ENCODE measurements around the gene THEMIS.
A peak's percentile ranks its signal among the peaks of the same experiment; 100 is the strongest.
"Not testable (repeated sequence)": the region's sequence is repeated elsewhere in the genome, so short reads cannot be mapped to it uniquely, and the experiment has no call there.

Gene THEMIS

DNA sequence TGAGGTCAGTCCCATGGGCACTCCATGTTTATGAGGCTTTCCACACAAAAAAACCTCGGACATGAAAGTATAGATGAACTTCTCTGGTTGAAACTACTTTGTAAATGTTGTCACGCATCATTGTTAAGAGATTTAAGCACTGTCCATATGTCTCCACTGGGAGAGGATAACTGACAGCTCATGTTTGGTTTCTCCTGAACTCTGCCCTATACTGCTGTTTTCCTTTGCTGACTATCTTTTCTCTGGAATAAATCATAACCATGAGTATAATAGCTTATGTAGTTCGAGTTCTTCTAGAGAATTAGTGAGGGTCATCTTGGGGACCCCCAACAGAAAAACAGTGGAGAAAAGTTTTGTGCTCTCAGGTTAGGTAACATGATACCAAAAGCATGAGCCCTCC, 14.3 kb downstream of the THEMIS start:
- Histone ChIP-seq H3K9me3 (ENCODE audit: severe bottlenecking) (no peaks in the 10 kb centered on the region), H3K27me3 (ENCODE audit: insufficient read depth, poor library complexity, severe bottlenecking) (no peaks in the 10 kb centered on the region), H3K27ac (ENCODE audit: poor library complexity, severe bottlenecking) (no peak overlapping the region), H3K4me1 (ENCODE audit: insufficient read depth, poor library complexity, severe bottlenecking) (no peaks in the 10 kb centered on the region), H3K4me3 (ENCODE audit: severe bottlenecking) (no peak overlapping the region), H3K36me3 (ENCODE audit: low read depth) (no peaks in the 10 kb centered on the region)
- TF ChIP-seq, protein P1, sequence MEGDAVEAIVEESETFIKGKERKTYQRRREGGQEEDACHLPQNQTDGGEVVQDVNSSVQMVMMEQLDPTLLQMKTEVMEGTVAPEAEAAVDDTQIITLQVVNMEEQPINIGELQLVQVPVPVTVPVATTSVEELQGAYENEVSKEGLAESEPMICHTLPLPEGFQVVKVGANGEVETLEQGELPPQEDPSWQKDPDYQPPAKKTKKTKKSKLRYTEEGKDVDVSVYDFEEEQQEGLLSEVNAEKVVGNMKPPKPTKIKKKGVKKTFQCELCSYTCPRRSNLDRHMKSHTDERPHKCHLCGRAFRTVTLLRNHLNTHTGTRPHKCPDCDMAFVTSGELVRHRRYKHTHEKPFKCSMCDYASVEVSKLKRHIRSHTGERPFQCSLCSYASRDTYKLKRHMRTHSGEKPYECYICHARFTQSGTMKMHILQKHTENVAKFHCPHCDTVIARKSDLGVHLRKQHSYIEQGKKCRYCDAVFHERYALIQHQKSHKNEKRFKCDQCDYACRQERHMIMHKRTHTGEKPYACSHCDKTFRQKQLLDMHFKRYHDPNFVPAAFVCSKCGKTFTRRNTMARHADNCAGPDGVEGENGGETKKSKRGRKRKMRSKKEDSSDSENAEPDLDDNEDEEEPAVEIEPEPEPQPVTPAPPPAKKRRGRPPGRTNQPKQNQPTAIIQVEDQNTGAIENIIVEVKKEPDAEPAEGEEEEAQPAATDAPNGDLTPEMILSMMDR (IDR thresholded peaks at IDR 0.05; ENCODE audit: poor library complexity, severe bottlenecking) = no peak
- DNase-seq (ENCODE audit: low spot score) = no peak
- no peak for ATAC-seq (ENCODE audit: low read depth)

- DNase-seq (ENCODE audit: low spot score) (no peak), ATAC-seq (ENCODE audit: low read depth) (no peak)
- no peak overlapping the region for H3K27ac ChIP-seq (ENCODE audit: poor library complexity, severe bottlenecking)
- no peaks in the 10 kb centered on the region for H3K27me3 ChIP-seq (ENCODE audit: insufficient read depth, poor library complexity, severe bottlenecking)
- TF ChIP-seq, protein P1 (IDR thresholded peaks at IDR 0.05; ENCODE audit: poor library complexity, severe bottlenecking) = no peak
- H3K36me3 ChIP-seq (ENCODE audit: low read depth) = no peaks in the 10 kb centered on the region
- no peaks in the 10 kb centered on the region for H3K9me3 ChIP-seq (ENCODE audit: severe bottlenecking)
- H3K4me3 ChIP-seq (ENCODE audit: severe bottlenecking) = no peak overlapping the region
- no peaks in the 10 kb centered on the region for H3K4me1 ChIP-seq (ENCODE audit: insufficient read depth, poor library complexity, severe bottlenecking)
Observed at GRCh38 chr6:127884134-127884533, 16.7 kb downstream of the THEMIS start.

DNA sequence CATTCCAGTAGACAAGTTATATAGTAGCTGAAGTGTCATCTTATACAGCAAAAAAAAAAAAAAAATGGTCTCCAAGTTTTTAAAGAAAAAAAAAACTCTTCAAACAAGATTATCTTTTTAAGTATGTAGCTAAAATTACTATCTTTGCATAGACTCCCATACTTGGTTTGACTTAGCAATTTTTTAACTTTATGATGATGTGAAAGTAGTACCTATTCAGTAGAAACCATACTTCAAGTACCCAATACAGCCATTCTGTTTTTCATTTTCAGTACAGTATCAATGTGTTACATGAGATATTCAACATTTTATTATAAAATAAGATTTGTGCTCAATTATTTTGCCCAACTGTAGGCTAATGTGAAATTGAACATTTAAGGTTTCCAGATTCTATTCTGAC, 18.9 kb downstream of the THEMIS start:
- not testable (repeated sequence) for ATAC-seq (ENCODE audit: low read depth); H3K27me3 ChIP-seq (ENCODE audit: insufficient read depth, poor library complexity, severe bottlenecking); H3K36me3 ChIP-seq (ENCODE audit: low read depth); H3K27ac ChIP-seq (ENCODE audit: poor library complexity, severe bottlenecking); H3K9me3 ChIP-seq (ENCODE audit: severe bottlenecking); H3K4me1 ChIP-seq (ENCODE audit: insufficient read depth, poor library complexity, severe bottlenecking); H3K4me3 ChIP-seq (ENCODE audit: severe bottlenecking); DNase-seq (ENCODE audit: low spot score)

DNA sequence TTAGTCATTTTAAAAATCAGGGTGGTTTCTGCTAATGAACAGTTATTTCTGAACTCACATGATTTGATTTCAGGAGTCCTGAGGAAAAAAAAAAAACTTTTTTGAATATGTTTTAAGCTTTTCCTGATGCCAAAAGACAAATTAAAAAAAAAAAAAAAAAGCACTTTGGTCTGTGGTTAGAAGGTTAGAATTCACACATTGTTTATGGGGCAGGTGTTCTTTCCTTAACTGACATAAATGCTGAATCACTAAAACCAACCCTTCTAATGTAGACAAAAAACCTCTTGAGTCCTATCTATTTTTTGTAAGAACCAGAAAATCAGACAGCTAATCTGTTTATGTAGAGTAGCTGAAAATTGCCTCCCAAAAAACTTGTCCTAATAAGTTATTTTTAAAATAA, 20.4 kb downstream of the THEMIS start:
- Histone ChIP-seq H3K4me3 (ENCODE audit: severe bottlenecking) (no peak overlapping the region), H3K27me3 (ENCODE audit: insufficient read depth, poor library complexity, severe bottlenecking) (no peaks in the 10 kb centered on the region), H3K36me3 (ENCODE audit: low read depth) (no peaks in the 10 kb centered on the region), H3K27ac (ENCODE audit: poor library complexity, severe bottlenecking) (no peak overlapping the region), H3K4me1 (ENCODE audit: insufficient read depth, poor library complexity, severe bottlenecking) (no peaks in the 10 kb centered on the region), H3K9me3 (ENCODE audit: severe bottlenecking) (no peaks in the 10 kb centered on the region)
- no peak for DNase-seq (ENCODE audit: low spot score)
- TF ChIP-seq, protein P1 (IDR thresholded peaks at IDR 0.05; ENCODE audit: poor library complexity, severe bottlenecking) = no peak
- ATAC-seq (ENCODE audit: low read depth) = no peak

- H3K27me3 ChIP-seq (ENCODE audit: insufficient read depth, poor library complexity, severe bottlenecking) = no peaks in the 10 kb centered on the region
- no peak overlapping the region for H3K4me3 ChIP-seq (ENCODE audit: severe bottlenecking)
- H3K4me1 ChIP-seq (ENCODE audit: insufficient read depth, poor library complexity, severe bottlenecking) = no peaks in the 10 kb centered on the region
- TF ChIP-seq, protein P1 (IDR thresholded peaks at IDR 0.05; ENCODE audit: poor library complexity, severe bottlenecking) = no peak
- DNase-seq (ENCODE audit: low spot score) (peak; percentile 30), ATAC-seq (ENCODE audit: low read depth) (no peak)
- no peaks in the 10 kb centered on the region for H3K9me3 ChIP-seq (ENCODE audit: severe bottlenecking)
- no peak overlapping the region for H3K27ac ChIP-seq (ENCODE audit: poor library complexity, severe bottlenecking)
- H3K36me3 ChIP-seq (ENCODE audit: low read depth) = no peaks in the 10 kb centered on the region
Observed at GRCh38 chr6:127879685-127880084, 21.2 kb downstream of the THEMIS start.
